Mesenchymal stem cell (in vitro differentiated cells and primary cell): ENCODE results near the gene RPEL1.
A peak's percentile ranks its signal among the peaks of the same experiment; 100 is the strongest.

Experiments used
- DNase-seq: peaks from one replicate; pipeline ENCODE4 v3.0.0-alpha.2; 2013
- H2AFZ ChIP-seq: one replicate; pipeline ENCODE4 v1.6.1; 2013; ENCODE audit warnings: low read depth, mild to moderate bottlenecking, control low read depth, inconsistent platforms, low read length, moderate library complexity
- H2AK5ac ChIP-seq: 2 replicates; pipeline ENCODE4 v1.6.1; 2013; ENCODE audit warnings: low read length, moderate library complexity, mild to moderate bottlenecking, inconsistent platforms; ENCODE audit not compliant: severe bottlenecking
- H2BK120ac ChIP-seq: one replicate; pipeline ENCODE4 v1.6.1; 2013; ENCODE audit warnings: low read depth, mild to moderate bottlenecking, inconsistent platforms, low read length, moderate library complexity
- H2BK12ac ChIP-seq, 2 experiments: one replicate each; pipeline ENCODE4 v1.6.1; 2013; ENCODE audit warnings: inconsistent platforms in 2 of 2, low read length in 2 of 2, mild to moderate bottlenecking in 2 of 2, moderate library complexity in 2 of 2, control low read depth in 1 of 2
- H2BK15ac ChIP-seq: one replicate; pipeline ENCODE4 v1.6.1; 2013; ENCODE audit warnings: mild to moderate bottlenecking, low read depth, inconsistent platforms; ENCODE audit not compliant: poor library complexity, severe bottlenecking
- H2BK5ac ChIP-seq: 2 replicates; pipeline ENCODE4 v1.6.1; 2013; ENCODE audit warnings: low read depth, mild to moderate bottlenecking, low read length, control low read depth, inconsistent platforms; ENCODE audit not compliant: poor library complexity, severe bottlenecking
- H3K14ac ChIP-seq, 2 experiments: one replicate each; pipeline ENCODE4 v1.6.1; 2013; ENCODE audit warnings: inconsistent platforms in 2 of 2, low read length in 2 of 2, control low read depth in 1 of 2, mild to moderate bottlenecking in 1 of 2, moderate library complexity in 1 of 2
- H3K18ac ChIP-seq, 2 experiments: one replicate each; pipeline ENCODE4 v1.6.1; 2013; ENCODE audit warnings: inconsistent platforms in 2 of 2, low read length in 2 of 2, control low read depth in 1 of 2, low read depth in 1 of 2, mild to moderate bottlenecking in 1 of 2
- H3K23ac ChIP-seq, 2 experiments: one replicate each; pipeline ENCODE4 v1.6.1; 2013; ENCODE audit warnings: inconsistent platforms in 2 of 2, low read length in 2 of 2, mild to moderate bottlenecking in 2 of 2, moderate library complexity in 2 of 2, control low read depth in 1 of 2
- H3K27ac ChIP-seq: 2 replicates; pipeline ENCODE4 v1.5.1; 2013; ENCODE audit warnings: mild to moderate bottlenecking, moderate library complexity, low read length, control low read depth, inconsistent platforms; ENCODE audit not compliant: poor library complexity, severe bottlenecking
- H3K27me3 ChIP-seq, 2 experiments: 2 replicates each; pipeline versions ENCODE4 v1.6.1 to v1.7.0; 2013; ENCODE audit warnings: low read length in 2 of 2, mild to moderate bottlenecking in 2 of 2, moderate library complexity in 2 of 2, control low read depth in 1 of 2, inconsistent platforms in 1 of 2; ENCODE audit not compliant: control insufficient read depth in 1 of 2, insufficient read depth in 1 of 2
- H3K36me3 ChIP-seq, 2 experiments: 2 replicates each; pipeline versions ENCODE4 v1.6.1 to v1.7.0; 2013; ENCODE audit warnings: low read length in 2 of 2, control low read depth in 1 of 2, inconsistent platforms in 1 of 2, low read depth in 1 of 2, mild to moderate bottlenecking in 1 of 2; ENCODE audit not compliant: insufficient read depth in 2 of 2, control insufficient read depth in 1 of 2
- H3K4ac ChIP-seq, 2 experiments: one replicate each; pipeline ENCODE4 v1.6.1; 2013; ENCODE audit warnings: inconsistent platforms in 2 of 2, low read length in 2 of 2, mild to moderate bottlenecking in 2 of 2, moderate library complexity in 2 of 2, control low read depth in 1 of 2, low read depth in 1 of 2
- H3K4me1 ChIP-seq: 2 replicates; pipeline ENCODE4 v1.6.1; 2013; ENCODE audit warnings: low read depth, low read length, control low read depth; ENCODE audit not compliant: control insufficient read depth, insufficient read depth
- H3K4me2 ChIP-seq: 2 replicates; pipeline ENCODE4 v1.6.1; 2013; ENCODE audit warnings: low read length, mild to moderate bottlenecking, inconsistent platforms; ENCODE audit not compliant: poor library complexity, severe bottlenecking
- H3K4me3 ChIP-seq, 2 experiments: 2 replicates each; pipeline versions ENCODE4 v1.5.1 to v1.7.0; 2013; ENCODE audit warnings: low read length in 2 of 2, mild to moderate bottlenecking in 2 of 2, control low read depth in 1 of 2, low read depth in 1 of 2; ENCODE audit not compliant: insufficient read depth in 1 of 2
- H3K79me1 ChIP-seq: replicated peaks from 2 replicates; pipeline ENCODE4 v1.6.1; 2013; ENCODE audit warnings: mild to moderate bottlenecking, control low read depth, low read length, inconsistent platforms; ENCODE audit not compliant: poor library complexity, severe bottlenecking
- H3K9ac ChIP-seq: 2 replicates; pipeline ENCODE4 v1.7.0; 2013; ENCODE audit warnings: mild to moderate bottlenecking, low read length, moderate library complexity
- H3K9me3 ChIP-seq: 2 replicates; pipeline ENCODE4 v1.7.0; 2013; ENCODE audit warnings: mild to moderate bottlenecking, low read length; ENCODE audit not compliant: control insufficient read depth
- H4K8ac ChIP-seq: one replicate; pipeline ENCODE4 v1.6.1; 2013; ENCODE audit warnings: inconsistent platforms, mild to moderate bottlenecking, low read length, moderate library complexity
- H4K91ac ChIP-seq: one replicate; pipeline ENCODE4 v1.6.1; 2013; ENCODE audit warnings: mild to moderate bottlenecking, low read length, inconsistent platforms
- WGBS: methylation state at CpG from one replicate; pipeline ENCODE4 v1.1.7; 2013; ENCODE audit warnings: mixed read lengths; 5-methylcytosine and 5-hydroxymethylcytosine counted together

Gene RPEL1

GRCh38 chr10:103231047-103231551 is 14.6 kb upstream of the RPEL1 start:
- peak; percentile 91 for DNase-seq
- Histone ChIP-seq H3K4me1 (peaks cover 9% of the 10 kb centered on the region), H3K27ac (peak overlapping the region; percentile 99), H2AK5ac (peak overlapping the region; percentile 99), H3K23ac (no peak overlapping the region), H3K4me3 (peak overlapping the region in 1 of 2 experiments; percentile 39), H3K9ac (peak overlapping the region; percentile 73), H3K4me2 (no peak overlapping the region), H3K79me1 (no peaks in the 10 kb centered on the region), H3K18ac (peak overlapping the region in 1 of 2 experiments; percentile 64), H2BK12ac (peak overlapping the region in 1 of 2 experiments; percentile 51), H4K91ac (peak overlapping the region; percentile 88), H2BK120ac (peak overlapping the region; percentile 87), H2BK5ac (peak overlapping the region; percentile 92), H3K36me3 (no peaks in the 10 kb centered on the region), H4K8ac (peak overlapping the region; percentile 61), H3K14ac (no peak overlapping the region), H3K9me3 (no peaks in the 10 kb centered on the region), H3K27me3 (no peaks in the 10 kb centered on the region), H2AFZ (no peak overlapping the region), H2BK15ac (no peak overlapping the region), H3K4ac (peak overlapping the region in 1 of 2 experiments; percentile 65)
- no CpG with 5 or more reads among the region's 4 CpGs for whole genome bisulfite sequencing

GRCh38 chr10:103232131-103232673 is 13.5 kb upstream of the RPEL1 start:
- Histone ChIP-seq H2AFZ (no peak overlapping the region), H4K91ac (no peak overlapping the region), H3K36me3 (no peaks in the 10 kb centered on the region), H2BK15ac (no peak overlapping the region), H3K4ac (no peak overlapping the region), H4K8ac (no peak overlapping the region), H3K79me1 (no peaks in the 10 kb centered on the region), H2BK12ac (peak overlapping the region in 1 of 2 experiments; percentile 18), H3K4me3 (no peak overlapping the region), H3K14ac (no peak overlapping the region), H3K27ac (peak overlapping the region; percentile 98), H3K9me3 (no peaks in the 10 kb centered on the region), H3K18ac (peak overlapping the region in 1 of 2 experiments; percentile 62), H3K27me3 (no peaks in the 10 kb centered on the region), H3K23ac (no peak overlapping the region), H2AK5ac (peak overlapping the region; percentile 98), H2BK120ac (no peak overlapping the region), H3K4me1 (peaks cover 9% of the 10 kb centered on the region), H3K4me2 (no peak overlapping the region), H3K9ac (no peak overlapping the region), H2BK5ac (peak overlapping the region; percentile 36)
- no peak for DNase-seq
- WGBS: 54% methylated on average over 3 of the region's 3 CpGs

DNA sequence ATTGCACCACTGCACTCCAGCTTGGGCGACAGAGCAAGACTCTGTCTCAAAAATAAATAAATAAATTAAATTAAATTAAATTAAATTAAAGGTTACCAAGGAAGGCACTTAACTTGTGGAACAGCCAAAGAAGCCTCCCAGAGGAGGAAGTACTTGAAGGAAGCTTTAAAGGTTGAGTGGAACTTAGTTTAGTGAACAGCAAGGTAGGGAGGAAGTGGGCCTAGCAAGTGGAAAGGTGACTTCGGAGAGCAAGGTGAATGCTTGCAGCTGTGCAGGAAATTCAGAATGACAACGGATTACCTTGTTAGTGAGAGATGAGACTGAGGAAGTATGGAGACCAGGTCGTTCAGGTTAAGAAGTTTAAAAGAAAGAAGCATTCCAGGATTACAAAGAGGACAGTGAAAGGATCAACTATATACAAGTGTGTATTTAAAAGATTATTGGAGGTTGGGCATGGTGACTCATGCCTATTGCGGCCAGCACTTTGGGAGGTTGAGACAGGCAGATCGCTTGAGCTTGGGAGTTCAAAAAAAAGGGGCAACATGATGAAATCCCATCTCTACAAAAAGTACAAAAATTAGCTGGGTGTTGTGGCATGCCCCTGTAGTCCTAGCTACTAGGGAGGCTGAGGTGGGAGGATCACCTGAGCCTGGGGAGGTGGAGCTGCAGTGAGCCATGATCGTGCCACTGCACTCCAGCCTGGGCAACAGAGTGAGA is 12.8 kb upstream of the RPEL1 start:
- Histone ChIP-seq H3K4me3 (no peak overlapping the region), H3K9ac (no peak overlapping the region), H3K23ac (no peak overlapping the region), H3K14ac (no peak overlapping the region), H3K27me3 (no peaks in the 10 kb centered on the region), H3K4ac (peak overlapping the region in 1 of 2 experiments; percentile 47), H3K9me3 (no peaks in the 10 kb centered on the region), H3K4me2 (no peak overlapping the region), H2AFZ (no peak overlapping the region), H2BK15ac (peak overlapping the region; percentile 80), H3K27ac (peak overlapping the region; percentile 94), H3K79me1 (no peaks in the 10 kb centered on the region), H4K8ac (peak overlapping the region; percentile 75), H2BK12ac (peak overlapping the region; percentile 25 to 97), H4K91ac (peak overlapping the region; percentile 15), H3K18ac (peak overlapping the region; percentile 74 to 86), H2BK120ac (peak overlapping the region; percentile 34), H3K4me1 (peaks cover 9% of the 10 kb centered on the region), H2BK5ac (peak overlapping the region; percentile 51), H3K36me3 (no peaks in the 10 kb centered on the region), H2AK5ac (peak overlapping the region; percentile 92)
- 27% methylated on average over 5 of the region's 7 CpGs for WGBS
- DNase-seq: peak; percentile 78

DNA sequence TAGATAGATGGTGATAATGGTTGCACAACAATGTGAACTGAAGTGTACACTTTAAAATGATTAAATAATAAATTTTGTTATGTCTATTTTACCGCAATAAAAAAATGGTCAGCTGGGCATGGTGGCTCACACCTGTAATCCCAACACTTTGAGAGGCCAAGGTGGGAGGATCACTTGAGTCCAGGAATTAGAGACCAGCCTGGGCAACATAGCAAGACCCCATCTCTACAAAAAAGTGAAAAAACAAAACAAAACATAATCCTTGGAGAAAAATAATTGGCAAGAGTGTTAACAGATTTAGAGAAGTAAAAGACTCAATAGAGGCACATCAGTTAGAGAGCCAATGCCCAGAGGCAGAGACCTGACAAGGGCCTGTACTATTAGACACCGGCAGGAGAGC is 9.9 kb upstream of the RPEL1 start:
- no peak overlapping the region for H3K9ac ChIP-seq
- no peak overlapping the region for H2AK5ac ChIP-seq
- H3K4me2 ChIP-seq: no peak overlapping the region
- no peaks in the 10 kb centered on the region for H3K79me1 ChIP-seq
- H3K36me3 ChIP-seq: no peaks in the 10 kb centered on the region
- no peak overlapping the region for H3K23ac ChIP-seq
- WGBS: 92% methylated on average over 1 of the region's 2 CpGs
- peak overlapping the region; percentile 69 for H2BK15ac ChIP-seq
- H3K9me3 ChIP-seq: no peaks in the 10 kb centered on the region
- H3K4me3 ChIP-seq: no peak overlapping the region
- no peak overlapping the region for H2AFZ ChIP-seq
- DNase-seq: no peak
- no peak overlapping the region for H2BK120ac ChIP-seq
- no peak overlapping the region for H3K14ac ChIP-seq
- H3K27me3 ChIP-seq: no peaks in the 10 kb centered on the region
- H4K91ac ChIP-seq: no peak overlapping the region
- H2BK12ac ChIP-seq: no peak overlapping the region
- no peak overlapping the region for H3K18ac ChIP-seq
- no peak overlapping the region for H2BK5ac ChIP-seq
- H3K27ac ChIP-seq: no peak overlapping the region
- no peak overlapping the region for H3K4ac ChIP-seq
- H3K4me1 ChIP-seq: peaks cover 4% of the 10 kb centered on the region
- H4K8ac ChIP-seq: no peak overlapping the region
